Mesendoderm (in vitro differentiated cells): ENCODE results near the gene CDH12.
"Not testable (repeated sequence)": the region's sequence is repeated elsewhere in the genome, so short reads cannot be mapped to it uniquely, and the experiment has no call there.

Experiments
- DNase-seq: peaks from one replicate; pipeline ENCODE4 v3.0.0; 2013
- H2AK5ac ChIP-seq: 2 replicates; pipeline ENCODE4 v1.6.1; 2013; ENCODE audit warnings: low read length, inconsistent platforms
- H2BK120ac ChIP-seq: 2 replicates; pipeline ENCODE4 v1.6.1; 2013; ENCODE audit warnings: low read depth, mild to moderate bottlenecking, low read length, moderate library complexity, mixed read lengths
- H2BK15ac ChIP-seq: replicated peaks from 2 replicates; pipeline ENCODE4 v1.6.1; 2013; ENCODE audit warnings: low read depth, mild to moderate bottlenecking, moderate library complexity
- H2BK5ac ChIP-seq: 2 replicates; pipeline ENCODE4 v1.6.1; 2013; ENCODE audit warnings: low read length, inconsistent platforms
- H3K18ac ChIP-seq: 2 replicates; pipeline ENCODE4 v1.6.1; 2013; ENCODE audit warnings: mild to moderate bottlenecking, low read length, mixed read lengths
- H3K23ac ChIP-seq: one replicate; pipeline ENCODE4 v1.6.1; 2013; ENCODE audit warnings: low read length
- H3K27ac ChIP-seq: 2 replicates; pipeline ENCODE4 v1.5.1; 2013; ENCODE audit warnings: low read depth, mild to moderate bottlenecking, inconsistent platforms, low read length, moderate library complexity
- H3K27me3 ChIP-seq: 2 replicates; pipeline ENCODE4 v1.6.1; 2013; ENCODE audit warnings: low read length, control low read depth, mild to moderate bottlenecking, inconsistent platforms; ENCODE audit not compliant: insufficient read depth, poor library complexity
- H3K36me3 ChIP-seq: 2 replicates; pipeline ENCODE4 v1.6.1; 2013; ENCODE audit warnings: low read length, inconsistent platforms; ENCODE audit not compliant: control insufficient read depth, insufficient read depth
- H3K4ac ChIP-seq: one replicate; pipeline ENCODE4 v1.6.1; 2013; ENCODE audit warnings: low read depth, mild to moderate bottlenecking, low read length, moderate library complexity
- H3K4me1 ChIP-seq: 2 replicates; pipeline ENCODE4 v1.6.1; 2013; ENCODE audit warnings: low read depth, low read length, inconsistent platforms; ENCODE audit not compliant: control insufficient read depth
- H3K4me2 ChIP-seq: 2 replicates; pipeline ENCODE4 v1.6.1; 2013; ENCODE audit warnings: low read length
- H3K4me3 ChIP-seq: 2 replicates; pipeline ENCODE4 v1.5.1; 2013; ENCODE audit warnings: mild to moderate bottlenecking, low read length
- H3K56ac ChIP-seq: one replicate; pipeline ENCODE4 v1.6.1; 2013; ENCODE audit warnings: low read length
- H3K79me1 ChIP-seq: 2 replicates; pipeline ENCODE4 v1.6.1; 2013; ENCODE audit warnings: low read length, inconsistent platforms
- H3K79me2 ChIP-seq: 2 replicates; pipeline ENCODE4 v1.6.1; 2013; ENCODE audit warnings: mild to moderate bottlenecking, low read length; ENCODE audit not compliant: control insufficient read depth, insufficient read depth
- H3K9ac ChIP-seq: 2 replicates; pipeline ENCODE4 v1.6.1; 2013; ENCODE audit warnings: low read length, inconsistent platforms
- H4K5ac ChIP-seq: one replicate; pipeline ENCODE4 v1.6.1; 2013; ENCODE audit warnings: low read length
- H4K8ac ChIP-seq: one replicate; pipeline ENCODE4 v1.6.1; 2013; ENCODE audit warnings: low read depth, mild to moderate bottlenecking, control low read depth, low read length, moderate library complexity
- WGBS: extraction: QIAGEN DNeasy Blood & Tissue Kit; methylation state at CpG from one replicate; pipeline ENCODE4 v1.1.7; 2013; ENCODE audit warnings: low lambda C conversion rate, missing lambda C conversion rate; ENCODE audit not compliant: insufficient coverage; ENCODE audit errors: extremely low coverage; 5-methylcytosine and 5-hydroxymethylcytosine counted together

Gene CDH12

GRCh38 chr5:22542340-22542739 lies 310.8 kb downstream of the CDH12 start:
- no peak for DNase-seq
- no peak overlapping the region for H3K9ac ChIP-seq
- H2BK15ac ChIP-seq: no peak overlapping the region
- H2BK5ac ChIP-seq: no peak overlapping the region
- H3K4ac ChIP-seq: no peak overlapping the region
- no peak overlapping the region for H3K23ac ChIP-seq
- no peak overlapping the region for H3K27ac ChIP-seq
- no peak overlapping the region for H4K5ac ChIP-seq
- H3K56ac ChIP-seq: no peak overlapping the region
- H3K4me1 ChIP-seq: no peaks in the 10 kb centered on the region
- no peak overlapping the region for H3K18ac ChIP-seq
- no peaks in the 10 kb centered on the region for H3K79me2 ChIP-seq
- no peaks in the 10 kb centered on the region for H3K79me1 ChIP-seq
- H2AK5ac ChIP-seq: no peak overlapping the region
- no peaks in the 10 kb centered on the region for H3K36me3 ChIP-seq
- no peak overlapping the region for H3K4me2 ChIP-seq
- WGBS: no CpG with 5 or more reads among the region's 1 CpG
- H4K8ac ChIP-seq: no peak overlapping the region
- no peak overlapping the region for H3K4me3 ChIP-seq
- H3K27me3 ChIP-seq: no peaks in the 10 kb centered on the region
- no peak overlapping the region for H2BK120ac ChIP-seq

GRCh38 chr5:22541037-22541436 lies 312.1 kb downstream of the CDH12 start:
- H3K56ac ChIP-seq: no peak overlapping the region
- DNase-seq: peak; percentile 2
- H3K27ac ChIP-seq: no peak overlapping the region
- H4K8ac ChIP-seq: no peak overlapping the region
- H3K27me3 ChIP-seq: no peaks in the 10 kb centered on the region
- no peak overlapping the region for H3K4ac ChIP-seq
- no peak overlapping the region for H4K5ac ChIP-seq
- no peak overlapping the region for H2BK15ac ChIP-seq
- no peaks in the 10 kb centered on the region for H3K79me1 ChIP-seq
- no peak overlapping the region for H3K9ac ChIP-seq
- no peaks in the 10 kb centered on the region for H3K4me1 ChIP-seq
- no CpG with 5 or more reads among the region's 1 CpG for WGBS
- H3K36me3 ChIP-seq: no peaks in the 10 kb centered on the region
- no peak overlapping the region for H3K4me3 ChIP-seq
- no peaks in the 10 kb centered on the region for H3K79me2 ChIP-seq
- no peak overlapping the region for H2AK5ac ChIP-seq
- H3K4me2 ChIP-seq: no peak overlapping the region
- H2BK120ac ChIP-seq: no peak overlapping the region
- no peak overlapping the region for H3K23ac ChIP-seq
- H3K18ac ChIP-seq: no peak overlapping the region
- no peak overlapping the region for H2BK5ac ChIP-seq

- DNase-seq: no peak
- no peak overlapping the region for H3K56ac ChIP-seq
- H3K4ac ChIP-seq: no peak overlapping the region
- no peak overlapping the region for H2BK15ac ChIP-seq
- no peak overlapping the region for H2AK5ac ChIP-seq
- no peaks in the 10 kb centered on the region for H3K36me3 ChIP-seq
- no peaks in the 10 kb centered on the region for H3K79me2 ChIP-seq
- H2BK5ac ChIP-seq: no peak overlapping the region
- no peak overlapping the region for H3K27ac ChIP-seq
- H2BK120ac ChIP-seq: no peak overlapping the region
- H3K4me1 ChIP-seq: no peaks in the 10 kb centered on the region
- no peak overlapping the region for H3K18ac ChIP-seq
- no peaks in the 10 kb centered on the region for H3K79me1 ChIP-seq
- no peak overlapping the region for H3K9ac ChIP-seq
- H3K23ac ChIP-seq: no peak overlapping the region
- H4K8ac ChIP-seq: no peak overlapping the region
- no peak overlapping the region for H4K5ac ChIP-seq
- H3K4me3 ChIP-seq: no peak overlapping the region
- no CpG with 5 or more reads among the region's 1 CpG for WGBS
- H3K4me2 ChIP-seq: no peak overlapping the region
- no peaks in the 10 kb centered on the region for H3K27me3 ChIP-seq
These were observed 313.4 kb downstream of the CDH12 start for GRCh38 chr5:22539762-22540161.

GRCh38 chr5:22531986-22532385 lies 321.2 kb downstream of the CDH12 start:
- no peak overlapping the region for H3K18ac ChIP-seq
- no peak overlapping the region for H2BK120ac ChIP-seq
- no peak overlapping the region for H2AK5ac ChIP-seq
- H3K27me3 ChIP-seq: no peaks in the 10 kb centered on the region
- no peak for DNase-seq
- H3K4me1 ChIP-seq: no peaks in the 10 kb centered on the region
- no peaks in the 10 kb centered on the region for H3K79me2 ChIP-seq
- H3K4me3 ChIP-seq: no peak overlapping the region
- H4K8ac ChIP-seq: no peak overlapping the region
- H3K27ac ChIP-seq: no peak overlapping the region
- H4K5ac ChIP-seq: no peak overlapping the region
- H2BK15ac ChIP-seq: no peak overlapping the region
- no peaks in the 10 kb centered on the region for H3K36me3 ChIP-seq
- no peak overlapping the region for H3K56ac ChIP-seq
- no peaks in the 10 kb centered on the region for H3K79me1 ChIP-seq
- H3K23ac ChIP-seq: no peak overlapping the region
- H3K9ac ChIP-seq: no peak overlapping the region
- no CpG with 5 or more reads among the region's 4 CpGs for WGBS
- no peak overlapping the region for H3K4me2 ChIP-seq
- H2BK5ac ChIP-seq: no peak overlapping the region
- no peak overlapping the region for H3K4ac ChIP-seq

GRCh38 chr5:22521521-22521920 lies 331.6 kb downstream of the CDH12 start:
- DNase-seq: no peak
- Histone ChIP-seq H3K4me1 (no peaks in the 10 kb centered on the region), H2BK5ac (no peak overlapping the region), H2BK120ac (no peak overlapping the region), H3K4ac (no peak overlapping the region), H3K23ac (no peak overlapping the region), H3K36me3 (no peaks in the 10 kb centered on the region), H2AK5ac (no peak overlapping the region), H4K8ac (no peak overlapping the region), H3K18ac (no peak overlapping the region), H3K9ac (no peak overlapping the region), H3K27ac (no peak overlapping the region), H2BK15ac (no peak overlapping the region), H3K56ac (no peak overlapping the region), H3K4me2 (no peak overlapping the region), H4K5ac (no peak overlapping the region), H3K79me2 (no peaks in the 10 kb centered on the region), H3K27me3 (no peaks in the 10 kb centered on the region), H3K79me1 (no peaks in the 10 kb centered on the region), H3K4me3 (no peak overlapping the region)
- WGBS: no CpG with 5 or more reads among the region's 3 CpGs

GRCh38 chr5:22516497-22516896 lies 336.6 kb downstream of the CDH12 start:
- not testable (repeated sequence) for H3K27ac ChIP-seq, H3K4me2 ChIP-seq
- no CpG with 5 or more reads among the region's 7 CpGs for WGBS

More at GRCh38 chr5:22516497-22516896, 336.6 kb downstream of the CDH12 start:
- not testable (repeated sequence) for H2BK15ac ChIP-seq, H4K8ac ChIP-seq, H3K23ac ChIP-seq, H3K36me3 ChIP-seq, H3K4ac ChIP-seq, H3K18ac ChIP-seq, H2AK5ac ChIP-seq, H2BK120ac ChIP-seq, H3K4me1 ChIP-seq, H3K79me2 ChIP-seq, H3K9ac ChIP-seq, H3K4me3 ChIP-seq, DNase-seq, H3K27me3 ChIP-seq, H3K56ac ChIP-seq, H4K5ac ChIP-seq, H2BK5ac ChIP-seq, H3K79me1 ChIP-seq
